Measurements from ENCODE around the gene MARCKSL1.

MARCKSL1 gene

DNA sequence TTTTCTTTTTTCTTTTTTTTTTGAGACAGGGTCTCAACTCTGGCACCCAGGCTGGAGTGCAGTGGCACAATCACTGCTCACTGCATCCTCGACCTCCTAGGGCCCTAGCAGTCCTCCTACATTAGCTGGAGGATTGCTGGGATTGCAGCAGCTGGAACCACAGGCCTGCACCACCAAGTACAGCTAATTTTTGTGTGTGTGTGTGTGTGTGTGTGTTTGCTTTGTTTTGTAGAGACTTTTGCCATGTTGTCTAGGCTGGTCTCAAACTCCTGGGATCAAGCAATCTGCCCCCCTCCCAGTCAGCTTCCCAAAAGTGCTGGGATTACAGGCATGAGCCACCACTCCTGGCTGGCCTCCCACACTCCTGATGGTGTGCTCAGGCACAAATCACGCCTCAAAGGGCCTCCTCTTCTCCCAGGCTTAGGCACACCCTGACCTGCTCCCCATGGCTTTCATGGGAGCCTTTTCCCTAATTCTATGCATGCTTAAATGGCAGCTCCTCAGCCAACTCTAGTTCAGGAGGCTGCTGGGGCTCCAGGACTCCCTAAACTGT lies 16.9 kb upstream of the MARCKSL1 start:
- no peak for DNase-seq (ENCODE audit: low spot score)

DNA sequence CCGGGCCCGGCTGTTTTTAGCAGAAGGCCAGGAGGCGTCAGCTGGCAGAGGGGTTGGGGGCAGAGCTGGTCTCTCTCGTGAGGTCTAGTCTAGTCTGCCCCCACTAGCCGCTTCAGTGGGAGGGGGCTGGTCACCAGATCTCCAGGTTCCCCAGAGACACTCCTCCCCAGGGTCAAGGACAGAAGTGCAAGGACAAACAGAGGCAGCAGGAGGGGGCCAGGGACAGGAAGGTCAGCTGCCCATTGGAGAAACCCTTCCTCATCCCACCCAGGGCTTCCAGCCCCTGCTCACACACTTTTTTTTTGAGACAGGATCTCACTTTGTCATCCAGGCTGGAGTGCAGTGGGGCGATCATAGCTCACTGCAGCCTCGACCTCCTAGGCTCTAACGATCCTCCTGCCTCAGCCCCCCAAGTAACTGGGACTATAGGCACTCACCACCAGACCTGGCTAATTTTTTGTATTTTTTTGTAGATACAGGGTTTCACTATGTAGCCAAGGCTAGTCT lies 16.3 kb upstream of the MARCKSL1 start:
- no peak for DNase-seq (ENCODE audit: low spot score)

DNA sequence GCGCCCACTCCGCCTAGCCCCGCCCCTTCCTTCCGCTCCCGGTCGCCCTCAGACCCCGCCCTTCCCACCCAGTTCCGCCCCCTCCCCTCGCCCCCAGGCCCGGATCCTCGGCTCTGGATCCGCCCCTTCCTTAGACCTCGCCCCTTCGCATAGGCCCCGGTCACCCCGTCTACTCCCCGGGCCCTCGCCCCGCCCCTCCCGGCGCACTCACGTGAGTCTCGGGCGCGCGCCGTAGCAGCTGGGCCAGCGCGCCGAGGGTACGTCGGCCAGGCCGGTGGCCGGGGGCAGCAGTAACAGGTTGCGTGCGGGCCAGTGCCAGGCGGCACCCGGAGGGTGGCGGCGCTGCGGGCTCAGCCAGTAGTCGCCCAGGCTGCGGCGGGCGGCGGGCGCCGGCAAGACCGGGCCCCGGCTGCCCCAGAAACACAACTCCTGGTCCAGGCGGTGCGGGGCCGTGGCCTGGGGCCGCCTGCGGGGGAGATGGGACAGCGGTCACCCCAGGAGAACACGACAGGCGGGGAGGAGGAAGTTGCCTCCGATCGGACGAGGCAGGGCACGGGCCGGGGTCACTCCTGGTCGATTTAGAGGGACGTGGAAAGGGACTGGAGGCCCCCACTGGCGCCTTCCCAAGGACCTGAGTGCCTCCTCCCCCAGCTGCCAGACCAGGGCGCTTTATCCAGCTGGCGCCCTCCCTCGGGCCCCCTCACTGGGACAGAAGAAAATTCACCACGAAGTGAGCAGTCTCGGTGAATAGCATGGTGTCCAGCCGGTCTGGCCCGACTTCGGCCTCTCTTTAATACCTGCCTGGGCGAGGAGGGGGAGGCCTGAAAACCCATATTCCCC lies 15.6 kb upstream of the MARCKSL1 start:
- peak; percentile 96 for DNase-seq (ENCODE audit: low spot score)

DNA sequence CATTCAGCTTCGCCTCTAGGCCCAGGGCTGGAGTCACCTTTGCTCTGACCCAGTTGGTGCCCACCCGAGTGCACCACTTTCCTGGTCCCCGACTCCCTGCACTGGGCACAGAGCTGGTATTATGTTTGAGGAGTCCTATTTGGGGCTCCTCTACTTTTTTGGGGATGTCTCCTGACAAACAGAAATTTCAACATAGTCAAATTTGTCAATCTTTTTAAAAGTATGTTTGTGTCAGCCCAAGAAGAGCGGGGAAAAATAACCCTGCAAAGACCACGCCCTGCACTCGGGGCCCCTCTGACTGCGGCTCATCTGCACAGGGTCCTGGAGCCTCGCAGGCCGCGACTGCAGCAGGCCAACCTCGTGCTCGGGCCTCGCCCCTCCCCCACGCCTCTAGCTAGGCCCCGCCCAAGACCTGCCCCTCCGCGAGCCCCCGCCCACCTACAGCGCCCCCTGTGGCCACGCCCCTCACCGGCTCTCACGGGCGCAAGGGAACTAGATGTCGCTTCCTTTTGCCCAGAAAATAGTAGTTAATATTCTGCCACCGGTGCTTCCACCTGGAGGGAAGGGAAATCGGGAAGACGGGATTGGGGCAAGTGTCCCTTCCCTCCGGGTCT lies 14.9 kb upstream of the MARCKSL1 start:
- peak; percentile 91 for DNase-seq (ENCODE audit: low spot score)

DNA sequence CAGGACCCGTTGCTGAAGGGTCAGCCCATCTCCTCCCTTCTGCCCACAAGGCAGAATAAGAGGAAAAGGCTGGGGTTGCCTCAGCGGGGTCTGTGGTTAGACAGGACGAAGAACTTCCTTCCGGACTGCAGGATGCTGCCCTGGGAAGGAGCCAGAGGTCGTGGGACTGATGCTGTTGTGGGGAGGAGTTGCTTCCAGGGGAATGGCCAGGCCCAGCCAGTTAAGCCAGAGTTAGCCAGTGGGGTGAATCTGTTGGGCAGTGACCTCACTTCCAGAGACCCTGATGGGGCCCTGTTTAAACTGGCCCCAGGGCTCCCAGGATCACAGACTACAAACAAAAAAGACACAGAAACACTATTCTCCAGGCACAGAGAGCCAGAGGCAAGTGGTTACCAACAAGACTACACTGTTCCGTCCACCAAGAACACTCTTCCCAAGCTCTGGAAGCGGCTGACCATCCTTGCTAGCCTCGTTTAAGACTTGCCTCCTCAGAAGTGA lies 13.2 kb upstream of the MARCKSL1 start:
- no peak for DNase-seq (ENCODE audit: low spot score)

DNA sequence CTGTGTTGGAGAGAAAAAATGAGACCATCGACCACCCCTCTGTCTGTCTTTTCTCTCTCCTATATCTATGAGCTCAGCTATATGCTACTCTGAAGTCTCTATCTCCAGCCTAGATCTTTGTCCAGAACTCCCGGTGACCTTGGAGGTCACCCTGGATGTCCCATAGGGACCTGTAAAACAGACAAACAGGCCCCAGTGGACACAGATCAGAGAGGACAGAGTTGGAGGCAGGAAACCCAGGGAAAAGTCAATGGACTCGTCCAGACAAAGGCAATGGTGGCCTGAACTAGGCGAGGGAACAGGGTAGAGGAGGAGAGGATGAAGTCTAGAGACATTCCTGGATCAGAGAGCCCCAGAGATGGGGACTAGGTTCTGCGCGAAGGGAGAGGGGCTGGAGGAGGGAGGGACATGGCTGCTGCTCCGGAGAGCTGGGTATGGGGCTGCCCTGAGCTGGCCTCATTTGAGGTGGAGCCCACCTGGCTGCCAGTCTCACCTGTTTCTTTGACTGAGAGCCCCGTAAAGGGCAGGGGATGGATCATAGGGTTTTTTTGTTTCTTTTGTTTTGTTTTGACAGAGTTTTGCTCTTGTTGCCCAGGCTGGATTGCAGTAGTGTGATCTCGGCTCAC lies 10.6 kb upstream of the MARCKSL1 start:
- DNase-seq (ENCODE audit: low spot score), result no peak

DNA sequence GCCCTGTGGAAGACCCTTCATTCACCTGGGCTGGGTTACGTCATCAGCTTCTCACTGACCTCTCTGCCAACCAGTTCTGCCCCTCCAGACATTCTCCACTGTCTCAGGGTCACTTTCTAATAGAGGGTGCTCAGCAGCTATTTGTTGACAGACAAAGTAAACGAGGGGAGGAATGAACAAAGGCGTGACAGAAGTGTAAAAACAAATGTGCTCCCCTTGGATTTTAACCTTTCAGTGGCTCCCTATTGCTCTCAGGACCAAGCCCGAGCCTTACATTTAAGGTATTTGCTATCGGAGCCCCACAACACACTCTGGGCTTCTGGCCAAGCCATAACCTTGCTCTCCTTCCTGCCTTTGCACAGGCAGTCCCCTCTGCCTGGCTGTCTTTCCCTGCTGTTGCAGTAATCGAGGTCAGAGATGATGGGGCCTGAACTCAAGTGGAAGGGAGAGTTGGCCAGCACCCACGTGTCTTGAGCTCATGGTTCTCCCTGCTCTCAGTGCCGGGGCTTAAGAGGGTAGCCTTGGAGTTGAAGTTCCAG lies 9.3 kb upstream of the MARCKSL1 start:
- DNase-seq (ENCODE audit: low spot score), result no peak

DNA sequence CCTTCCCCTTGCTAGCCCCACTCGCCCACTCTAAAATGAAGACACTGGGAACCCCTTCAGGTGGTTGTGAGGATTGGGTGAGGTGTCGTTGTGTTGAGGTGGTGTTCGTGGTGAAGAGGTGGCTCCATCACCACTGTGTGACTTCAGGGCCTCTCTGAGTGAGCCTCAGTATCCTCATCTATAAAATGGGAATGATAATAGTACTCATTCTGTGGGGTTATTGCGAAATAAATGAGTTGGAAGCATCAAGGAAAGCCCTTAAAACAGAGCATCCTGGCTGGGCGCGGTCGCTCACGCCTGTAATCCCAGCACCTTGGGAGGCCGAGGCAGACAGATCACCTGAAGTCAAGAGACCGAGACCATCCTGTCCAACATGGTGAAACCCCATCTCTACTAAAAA lies 6.7 kb upstream of the MARCKSL1 start:
- DNase-seq (ENCODE audit: low spot score), result no peak

DNA sequence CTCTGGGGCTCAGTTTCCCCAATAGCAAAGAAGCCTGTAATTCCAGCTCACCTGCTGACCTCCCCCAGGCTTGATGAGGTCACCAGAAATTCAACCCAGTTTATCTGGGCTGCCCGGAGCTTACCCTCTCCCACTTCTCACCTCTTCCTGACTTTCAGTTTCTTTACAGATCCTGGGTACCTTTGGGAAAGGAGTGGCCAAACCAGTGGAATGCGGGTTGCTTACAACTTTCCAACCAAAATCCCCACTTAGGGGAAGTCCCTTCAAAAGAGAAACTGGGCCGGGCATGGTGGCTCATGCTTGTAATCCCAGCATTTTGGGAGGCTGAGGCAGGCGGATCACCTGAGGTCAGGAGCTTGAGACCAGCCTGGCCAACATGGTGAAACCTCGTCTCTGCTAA lies 5.9 kb upstream of the MARCKSL1 start:
- DNase-seq (ENCODE audit: low spot score), result no peak

DNA sequence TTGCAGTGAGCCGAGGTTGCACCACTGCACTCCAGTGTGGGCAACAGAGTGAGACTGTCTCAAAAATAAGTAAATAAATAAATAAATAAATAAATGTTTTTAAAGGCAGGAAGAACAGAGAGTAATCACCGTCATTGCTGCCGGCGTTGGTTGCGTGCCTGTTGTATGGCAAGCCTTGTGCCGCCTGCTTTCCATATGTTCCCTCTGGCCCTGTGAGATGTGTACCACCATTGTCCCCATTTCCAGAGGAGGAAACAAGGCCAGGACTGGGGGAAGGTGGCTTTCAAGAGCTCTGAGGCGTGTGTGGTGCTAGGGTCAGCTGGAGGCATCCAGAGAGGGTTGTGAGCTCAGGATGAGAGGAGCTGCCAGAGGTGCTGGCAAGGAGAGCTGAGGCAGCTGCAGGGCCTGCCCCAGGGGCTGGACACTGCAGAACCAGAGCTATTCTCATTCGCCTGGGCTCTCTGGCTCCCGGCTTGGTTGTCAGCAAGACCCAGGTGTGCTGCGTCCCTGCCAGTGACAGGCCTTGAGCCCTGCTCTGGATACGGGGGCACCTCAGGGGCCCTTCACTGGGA lies 5.2 kb upstream of the MARCKSL1 start:
- DNase-seq (ENCODE audit: low spot score), result no peak

DNA sequence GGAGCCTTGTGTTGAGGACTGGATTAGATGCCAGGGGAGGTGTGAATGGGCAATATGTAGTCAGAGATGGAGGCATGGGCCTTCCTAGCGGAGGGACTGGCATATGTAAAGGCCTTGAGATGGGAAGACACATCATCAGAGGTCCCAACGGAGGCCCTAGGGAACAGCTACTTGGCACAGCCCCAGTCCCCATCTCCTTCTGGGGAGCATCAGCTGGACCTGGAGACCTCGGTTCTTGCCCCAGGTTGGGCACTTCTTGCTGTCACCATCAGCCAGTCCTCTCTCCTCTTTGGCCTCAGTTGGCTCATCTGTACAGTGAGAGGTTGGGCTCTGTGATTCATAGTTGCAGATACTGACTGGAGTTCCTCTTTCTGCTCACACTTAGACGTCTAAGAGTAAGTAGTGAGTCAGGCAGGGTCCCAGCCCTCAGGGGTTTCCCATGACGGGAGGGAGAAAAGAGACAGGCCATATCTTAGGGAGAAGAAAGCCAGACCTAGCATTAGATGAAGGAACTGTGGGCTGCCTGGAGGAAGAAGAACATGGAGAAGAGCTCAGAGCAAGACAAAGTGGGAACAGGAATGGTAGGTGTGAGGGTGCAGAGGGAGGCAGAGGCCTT lies 3.4 kb upstream of the MARCKSL1 start:
- DNase-seq (ENCODE audit: low spot score), result no peak

DNA sequence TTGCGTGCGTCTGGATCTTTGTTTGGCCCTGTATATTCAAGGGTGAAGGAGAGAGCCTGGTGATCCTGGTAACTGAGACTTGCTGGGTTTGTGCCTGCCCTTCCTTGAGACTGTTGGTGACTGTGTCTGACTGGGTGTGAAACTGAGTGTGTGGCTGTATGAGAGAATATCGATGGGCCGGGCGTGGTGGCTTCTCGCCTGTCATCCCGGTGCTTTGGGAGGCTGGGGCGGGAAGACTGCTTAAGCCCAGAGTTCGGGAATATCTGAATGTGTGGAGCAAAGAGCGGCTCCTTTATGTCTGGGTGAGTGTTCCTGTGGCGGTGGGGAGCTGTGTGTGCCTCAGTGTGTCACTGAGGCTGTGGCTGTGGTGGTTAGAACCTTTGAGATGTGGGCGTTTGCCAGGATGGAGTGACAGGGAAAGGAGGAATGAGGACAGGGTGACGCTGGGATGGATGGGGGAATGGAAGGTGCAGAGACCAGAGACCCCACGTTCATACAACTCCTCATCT lies 2.7 kb upstream of the MARCKSL1 start:
- DNase-seq (ENCODE audit: low spot score), result no peak

DNA sequence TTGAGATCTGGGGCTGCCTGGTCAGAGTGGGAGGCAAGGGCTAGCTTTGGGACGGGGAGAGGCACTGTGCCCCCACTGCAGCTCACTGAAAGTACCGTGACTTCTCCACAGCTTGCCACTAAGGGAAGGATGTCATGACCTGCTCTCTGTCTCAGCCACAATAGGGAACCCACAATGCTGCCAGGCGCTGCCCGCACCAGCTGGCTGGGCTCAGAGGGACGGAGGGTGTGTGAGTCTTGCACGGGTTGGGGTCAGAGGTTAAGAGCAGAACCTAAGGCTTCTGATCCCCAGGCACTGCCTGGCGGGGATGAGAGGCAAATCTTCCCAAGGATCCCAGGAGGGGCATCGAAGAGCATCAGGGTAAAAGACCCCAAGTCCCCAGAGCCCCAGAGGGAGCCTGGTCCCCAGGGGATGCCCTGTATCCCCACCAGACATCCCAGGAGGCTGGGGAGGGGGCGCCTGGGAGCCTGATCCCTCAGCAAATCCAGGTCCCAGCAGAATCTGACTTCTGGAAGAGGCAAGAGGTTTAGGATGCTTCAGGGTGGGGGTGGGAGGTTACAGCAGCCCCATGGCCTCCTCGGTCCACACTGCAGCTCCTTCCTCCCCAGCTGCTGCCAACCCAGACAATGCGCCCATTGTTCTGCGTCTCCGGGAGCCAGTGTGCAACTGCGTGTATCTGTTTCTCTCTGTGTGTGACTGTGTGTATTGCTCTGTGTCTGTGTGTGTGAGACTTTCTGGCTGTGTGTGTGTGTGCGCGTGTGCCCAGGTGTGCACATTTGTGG lies 2.0 kb upstream of the MARCKSL1 start:
- no peak for DNase-seq (ENCODE audit: low spot score)

DNA sequence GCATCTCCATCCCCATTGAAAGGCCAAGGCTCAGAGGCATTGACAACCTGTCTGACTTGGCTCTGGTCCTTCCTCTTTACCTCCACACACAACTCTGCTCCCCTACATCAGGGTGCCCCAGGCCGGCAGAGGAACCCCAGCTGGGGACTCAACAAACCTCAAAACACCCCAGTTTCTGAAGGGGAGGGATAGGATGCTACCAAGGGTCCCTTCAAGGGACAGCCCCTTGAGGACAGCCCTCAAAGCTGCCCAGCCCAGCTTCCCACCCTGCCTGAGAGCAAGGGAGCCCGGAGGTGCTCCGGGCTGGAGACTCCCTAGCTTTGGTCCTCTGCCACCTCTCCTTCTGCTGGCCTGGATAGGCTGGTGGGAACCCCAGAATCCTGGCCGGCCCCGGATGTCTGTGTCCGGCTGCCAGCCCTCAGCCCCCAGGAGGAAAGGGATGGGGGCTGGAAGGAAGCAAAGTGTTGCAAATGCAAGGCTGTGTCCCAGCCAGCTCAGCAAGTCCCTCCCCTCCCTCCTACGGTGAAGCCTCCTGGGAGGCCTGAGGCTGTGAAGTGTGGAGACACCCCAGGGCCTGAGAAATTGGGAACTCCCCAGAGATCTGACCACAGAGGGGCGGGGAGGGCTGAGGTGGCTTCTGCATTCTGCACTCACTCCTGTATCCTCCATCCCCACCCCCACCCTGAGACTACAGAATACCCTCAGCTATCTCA lies 1.1 kb upstream of the MARCKSL1 start:
- DNase-seq (ENCODE audit: low spot score), result no peak

DNA sequence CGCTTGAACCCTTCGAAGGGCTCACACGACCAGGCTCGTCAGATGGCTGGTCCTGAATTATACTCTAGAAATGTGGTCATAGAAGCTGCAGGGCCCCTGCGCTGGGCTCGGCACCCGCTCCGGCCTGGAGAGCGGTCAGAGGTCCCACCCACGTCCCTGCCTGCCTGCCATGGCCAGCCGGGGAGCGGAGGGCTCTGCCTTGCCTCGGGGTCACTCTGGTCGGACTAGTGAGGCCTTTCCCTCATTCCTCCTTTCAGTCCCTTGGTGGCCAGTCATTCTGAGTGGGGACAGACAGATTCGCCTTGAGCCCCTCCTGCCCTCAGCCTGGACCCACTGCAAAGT lies 529 bp upstream of the MARCKSL1 start:
- no peak for DNase-seq (ENCODE audit: low spot score)

DNA sequence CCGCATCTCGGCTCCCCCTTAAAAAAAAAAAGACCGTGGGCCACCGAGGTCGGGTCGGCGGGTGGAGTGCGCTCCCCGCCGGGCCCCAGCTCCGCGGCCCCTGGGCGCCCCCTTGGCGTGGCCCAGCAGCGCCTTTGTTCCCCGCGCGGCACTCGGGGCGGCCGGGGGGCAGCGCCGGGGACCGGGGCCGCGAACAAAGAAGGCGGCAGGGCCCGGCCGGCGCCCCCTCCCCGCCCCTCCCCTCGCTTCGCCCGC lies 571 bp downstream of the MARCKSL1 start:
- no peak for DNase-seq (ENCODE audit: low spot score)

DNA sequence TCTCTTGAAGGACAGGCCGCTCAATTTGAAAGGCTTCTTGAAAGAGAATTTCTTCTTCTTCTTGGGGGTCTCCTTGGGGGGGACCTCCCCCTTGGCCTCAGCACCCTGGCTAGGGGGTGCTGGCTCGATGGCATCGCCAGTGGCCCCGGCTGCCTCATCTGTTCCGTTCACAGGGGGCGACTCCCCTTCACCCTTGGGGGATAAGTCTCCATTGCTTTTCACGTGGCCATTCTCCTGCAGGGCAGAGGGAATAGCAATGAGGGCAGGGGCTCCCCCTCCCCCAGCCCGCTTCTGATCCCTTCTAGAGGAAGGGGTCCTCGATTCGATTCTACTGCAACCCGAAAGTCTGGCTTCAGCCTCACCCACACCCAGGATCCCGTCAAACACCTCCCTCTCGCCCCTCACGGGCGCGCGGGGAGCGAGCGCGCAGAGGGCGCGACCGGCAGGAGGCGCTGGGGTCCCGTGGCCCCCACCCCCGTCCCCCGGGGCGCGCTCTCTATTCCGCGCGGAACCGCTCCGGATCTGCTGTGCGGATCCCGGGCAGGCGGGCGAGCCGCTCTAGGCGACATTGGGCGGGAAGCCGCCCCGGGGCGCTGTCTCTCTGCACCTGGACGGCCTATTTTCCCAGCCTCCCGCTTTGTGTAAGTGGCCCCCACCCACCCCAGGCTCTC lies 1.0 kb downstream of the MARCKSL1 start:
- peak; percentile 73 for DNase-seq (ENCODE audit: low spot score)

DNA sequence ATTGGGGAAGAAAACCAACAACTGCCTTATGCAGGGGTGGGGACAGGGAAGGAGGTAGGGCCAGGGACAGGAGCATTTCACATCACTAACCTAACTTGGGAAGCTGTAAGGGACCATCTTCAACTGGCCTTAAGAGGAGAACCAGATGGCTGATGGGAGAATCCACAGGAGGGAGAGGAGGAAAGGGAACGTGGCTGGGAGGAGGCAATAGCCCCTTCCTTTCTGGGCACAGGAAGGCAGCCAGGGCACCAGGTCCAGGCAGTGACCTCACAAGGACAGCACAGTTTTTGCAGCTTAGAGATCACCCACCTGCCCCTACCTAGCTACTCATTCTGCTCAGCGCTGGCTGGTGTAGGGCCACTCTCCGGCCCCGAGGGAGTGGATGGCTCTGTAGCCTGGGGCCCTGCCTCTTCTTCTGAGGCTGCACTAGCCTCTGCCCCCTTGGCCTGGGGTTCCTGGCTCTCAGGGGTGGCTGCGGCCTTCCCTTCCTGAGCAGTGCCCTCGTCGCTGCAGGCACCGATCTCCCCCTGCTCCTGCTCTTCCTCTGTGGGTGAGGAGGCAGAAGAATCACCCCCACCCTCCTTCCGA lies 1.7 kb downstream of the MARCKSL1 start:
- no peak for DNase-seq (ENCODE audit: low spot score)

DNA sequence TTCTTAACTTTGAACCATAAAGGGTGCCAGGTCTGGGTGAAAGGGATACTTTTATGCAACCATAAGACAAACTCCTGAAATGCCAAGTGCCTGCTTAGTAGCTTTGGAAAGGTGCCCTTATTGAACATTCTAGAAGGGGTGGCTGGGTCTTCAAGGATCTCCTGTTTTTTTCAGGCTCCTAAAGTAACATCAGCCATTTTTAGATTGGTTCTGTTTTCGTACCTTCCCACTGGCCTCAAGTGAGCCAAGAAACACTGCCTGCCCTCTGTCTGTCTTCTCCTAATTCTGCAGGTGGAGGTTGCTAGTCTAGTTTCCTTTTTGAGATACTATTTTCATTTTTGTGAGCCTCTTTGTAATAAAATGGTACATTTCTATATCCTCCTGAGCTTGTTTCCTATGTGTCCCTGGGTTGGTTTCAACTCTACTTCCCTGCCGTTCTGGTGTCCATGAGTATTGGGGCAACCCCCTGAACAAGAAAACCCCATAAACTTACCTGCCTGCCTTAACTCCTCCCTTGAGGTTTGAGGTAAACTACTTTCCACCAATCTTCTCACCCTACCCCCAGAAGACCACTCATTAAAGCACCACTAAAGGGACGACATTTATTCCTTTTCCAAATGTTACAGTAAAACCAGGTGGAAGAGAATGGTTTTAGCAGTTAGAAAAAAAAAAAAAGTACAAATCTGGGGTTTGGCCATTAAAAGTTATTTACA lies 2.6 kb downstream of the MARCKSL1 start:
- no peak for DNase-seq (ENCODE audit: low spot score)

All from ecto neural progenitor cell (in vitro differentiated cells).